ENCODE data around the gene PRR19.

The PRR19 gene

DNA sequence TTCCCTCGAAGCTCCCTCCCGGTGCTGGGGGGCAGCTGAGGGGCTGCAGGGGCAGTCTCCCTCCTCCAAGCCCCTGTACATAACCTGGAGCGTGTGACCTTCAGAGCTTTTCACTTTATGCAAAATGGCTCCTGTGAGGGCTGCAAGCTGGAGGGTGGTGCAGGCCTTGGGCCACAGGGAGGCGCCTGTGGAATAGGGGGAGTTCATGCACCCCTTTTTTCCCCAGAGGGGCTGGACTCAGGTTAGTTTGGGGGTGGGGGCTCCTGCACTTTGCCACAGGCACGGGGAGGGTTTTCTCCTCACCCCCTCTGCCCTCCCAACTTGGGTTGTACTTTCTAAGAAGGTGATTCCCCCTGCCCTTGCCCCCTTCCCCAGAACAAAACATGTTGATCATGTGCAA, 6.6 kb upstream of the PRR19 start:
- no peak for DNase-seq (ENCODE audit: low spot score)

- peak; percentile 85 for DNase-seq (ENCODE audit: low spot score)
Observed at GRCh38 chr19:42295831-42296525, 6.0 kb upstream of the PRR19 start.

DNA sequence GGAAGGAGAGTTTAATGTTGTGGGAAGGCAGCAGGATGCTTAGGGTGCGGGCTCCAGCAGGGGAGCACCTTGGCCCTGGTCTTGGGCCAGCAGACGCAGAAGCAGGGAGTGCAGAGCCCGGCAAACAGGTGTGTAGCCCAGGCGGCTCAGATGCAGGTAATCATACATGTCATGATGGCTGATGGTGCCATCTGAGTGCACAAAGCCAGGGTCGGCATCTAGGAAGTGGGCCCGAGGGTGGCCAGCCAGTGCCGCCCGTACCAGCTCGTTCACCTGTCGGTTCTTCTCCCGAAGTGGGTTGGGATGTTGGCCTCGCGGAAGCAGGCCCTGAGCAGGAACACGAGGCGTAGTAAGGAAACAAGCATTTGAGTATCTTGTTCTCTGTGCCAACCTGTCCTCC, 4.9 kb upstream of the PRR19 start:
- no peak for DNase-seq (ENCODE audit: low spot score)

GRCh38 chr19:42303101-42303464, 1.2 kb downstream of the PRR19 start:
- no peak for DNase-seq (ENCODE audit: low spot score)

- DNase-seq (ENCODE audit: low spot score): no peak
Observed at GRCh38 chr19:42303876-42304275, 1.9 kb downstream of the PRR19 start.

- DNase-seq (ENCODE audit: low spot score): no peak
Observed at GRCh38 chr19:42306646-42307045, 4.7 kb downstream of the PRR19 start.

DNA sequence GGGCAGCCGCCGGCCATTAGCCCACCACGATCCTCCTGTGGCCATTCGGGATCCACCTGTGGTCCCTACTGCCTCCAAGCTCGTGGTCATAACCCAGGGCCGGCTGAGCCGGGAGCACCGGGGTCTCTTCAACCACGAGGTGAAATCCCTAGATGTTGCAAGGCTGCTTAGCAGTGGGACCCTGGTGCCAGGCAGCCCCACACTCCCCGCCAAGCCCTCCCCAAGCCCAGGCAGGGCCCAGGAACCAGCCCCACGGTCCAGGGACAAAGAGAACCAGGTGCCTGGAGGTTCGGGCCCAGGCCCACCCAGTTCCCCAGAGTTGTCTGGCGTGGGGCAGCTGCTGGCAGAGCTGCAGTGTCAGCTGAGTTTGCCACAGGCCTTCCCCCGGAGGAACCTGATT, 7.8 kb downstream of the PRR19 start:
- DNase-seq (ENCODE audit: low spot score): no peak

- DNase-seq (ENCODE audit: low spot score): no peak
Observed at GRCh38 chr19:42311657-42312056, 9.7 kb downstream of the PRR19 start.

DNA sequence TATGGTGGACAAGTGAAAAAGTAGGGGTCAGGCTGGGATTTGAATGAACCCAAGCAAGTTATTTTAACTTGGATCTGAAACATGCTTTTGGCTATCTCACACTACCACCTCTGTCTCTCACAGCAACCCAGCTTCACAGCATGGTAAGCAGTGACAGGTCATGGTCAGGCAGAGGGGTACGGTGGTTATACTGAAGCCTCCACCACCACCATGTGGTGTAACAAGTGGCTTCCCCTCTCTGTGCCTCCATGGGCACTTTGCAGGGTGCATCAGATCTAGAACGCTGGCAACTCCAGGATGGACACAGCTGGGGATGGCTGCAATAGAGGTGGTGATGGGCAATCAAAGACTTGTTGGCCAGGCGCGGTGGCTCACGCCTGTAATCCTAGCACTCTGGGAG, 10.4 kb downstream of the PRR19 start:
- DNase-seq (ENCODE audit: low spot score): no peak

DNA sequence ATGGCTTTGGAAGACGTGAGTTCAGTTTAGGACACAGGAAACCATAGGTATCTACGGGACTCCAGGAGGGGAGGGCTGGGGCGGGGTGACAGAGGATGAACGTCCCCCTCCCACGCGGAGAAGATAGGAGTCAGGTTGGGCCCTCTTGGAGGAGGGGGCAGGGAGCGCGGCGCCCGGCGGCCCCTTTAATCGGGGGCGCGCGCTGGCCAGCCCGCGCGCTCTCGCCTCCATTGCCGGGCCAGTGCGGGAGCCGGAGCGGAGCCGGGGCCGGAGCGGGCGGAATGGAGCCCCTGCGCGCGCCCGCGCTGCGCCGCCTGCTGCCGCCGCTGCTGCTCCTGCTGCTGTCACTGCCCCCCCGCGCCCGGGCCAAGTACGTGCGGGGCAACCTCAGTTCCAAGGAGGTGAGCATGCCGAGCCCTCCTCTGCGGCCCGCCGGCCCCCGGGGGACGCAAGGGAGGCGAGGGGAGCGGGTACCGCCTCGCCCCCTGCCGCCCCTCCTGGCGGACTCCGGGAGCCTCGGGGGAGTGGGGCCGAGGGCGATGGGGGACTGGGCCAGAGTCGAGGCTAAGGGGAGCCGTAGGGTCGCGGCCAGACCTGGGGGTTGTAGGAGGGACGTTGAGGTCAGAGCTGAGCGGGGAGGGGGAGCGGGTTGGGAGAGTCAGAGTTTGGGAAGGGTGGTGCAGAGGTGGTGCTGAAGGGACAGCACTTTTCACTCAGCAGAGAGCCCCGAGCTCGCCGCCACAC, 11.3 kb downstream of the PRR19 start, which contains the start of gene TMEM145:
Gene TMEM145, plus strand, starts transcription at position 214 of the 744 bp plus-strand sequence. Its CDS starts 68 bp downstream, at position 282.
- no peak for DNase-seq (ENCODE audit: low spot score)

- no peak for DNase-seq (ENCODE audit: low spot score)
Observed at GRCh38 chr19:42313840-42314755, 12.2 kb downstream of the PRR19 start.

- DNase-seq (ENCODE audit: low spot score): no peak
Observed at GRCh38 chr19:42315024-42315423, 13.1 kb downstream of the PRR19 start.

- DNase-seq (ENCODE audit: low spot score): no peak
Observed at GRCh38 chr19:42316223-42317211, 14.6 kb downstream of the PRR19 start.

DNA sequence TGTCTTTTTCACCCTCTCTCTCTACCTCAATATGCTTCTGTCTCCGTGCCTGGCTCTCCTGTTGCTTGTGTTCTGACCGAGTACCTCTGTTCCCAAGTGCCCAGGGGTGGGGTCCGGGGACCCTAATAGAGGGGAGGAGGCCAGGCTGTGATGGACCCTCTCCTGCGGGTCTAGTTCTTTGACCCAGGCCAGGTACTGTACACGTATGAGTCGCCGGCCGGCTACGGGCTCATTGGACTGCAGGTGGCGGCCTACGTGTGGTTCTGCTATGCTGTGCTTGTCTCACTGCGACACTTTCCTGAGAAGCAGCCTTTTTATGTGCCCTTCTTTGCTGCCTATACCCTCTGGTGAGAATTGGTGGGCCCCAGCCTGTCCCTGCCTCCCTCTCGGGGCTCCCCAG, 15.6 kb downstream of the PRR19 start:
- no peak for DNase-seq (ENCODE audit: low spot score)

DNA sequence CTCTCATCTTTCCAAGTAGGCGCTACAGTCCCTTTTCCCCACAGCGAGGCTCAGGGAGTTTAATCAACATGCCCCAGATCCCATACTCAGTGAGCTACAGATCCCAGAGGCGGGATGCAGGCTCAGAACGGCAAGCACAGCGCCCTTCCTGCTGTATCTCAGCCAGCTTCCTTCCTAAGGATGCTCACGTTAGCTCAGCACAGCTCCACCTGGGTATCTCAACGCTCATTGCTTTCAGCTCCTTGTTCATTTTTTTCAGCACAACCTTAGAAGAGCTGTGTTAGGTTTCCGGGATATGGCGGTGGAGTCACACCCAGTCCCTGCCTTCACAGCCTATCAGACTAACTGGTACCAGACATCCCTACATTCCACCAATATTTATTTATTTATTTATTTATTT, 20.4 kb downstream of the PRR19 start:
- DNase-seq (ENCODE audit: low spot score): no peak

DNA sequence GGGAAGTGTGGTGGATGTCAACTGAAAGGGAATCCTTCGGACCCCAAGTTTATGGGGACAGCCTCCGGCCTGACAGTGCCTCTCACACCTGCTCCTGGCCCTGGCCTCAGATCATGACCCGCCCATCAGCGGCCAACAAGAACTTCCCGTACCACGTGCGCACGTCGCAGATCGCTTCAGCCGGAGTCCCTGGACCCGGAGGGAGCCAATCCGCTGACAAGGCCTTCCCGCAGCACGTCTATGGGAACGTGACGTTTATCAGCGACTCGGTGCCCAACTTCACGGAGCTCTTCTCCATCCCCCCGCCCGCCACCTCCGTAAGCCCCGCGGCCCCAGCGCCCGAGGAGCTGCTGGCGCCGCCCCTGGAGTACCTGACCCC, 21.5 kb downstream of the PRR19 start:
- no peak for DNase-seq (ENCODE audit: low spot score)

DNA sequence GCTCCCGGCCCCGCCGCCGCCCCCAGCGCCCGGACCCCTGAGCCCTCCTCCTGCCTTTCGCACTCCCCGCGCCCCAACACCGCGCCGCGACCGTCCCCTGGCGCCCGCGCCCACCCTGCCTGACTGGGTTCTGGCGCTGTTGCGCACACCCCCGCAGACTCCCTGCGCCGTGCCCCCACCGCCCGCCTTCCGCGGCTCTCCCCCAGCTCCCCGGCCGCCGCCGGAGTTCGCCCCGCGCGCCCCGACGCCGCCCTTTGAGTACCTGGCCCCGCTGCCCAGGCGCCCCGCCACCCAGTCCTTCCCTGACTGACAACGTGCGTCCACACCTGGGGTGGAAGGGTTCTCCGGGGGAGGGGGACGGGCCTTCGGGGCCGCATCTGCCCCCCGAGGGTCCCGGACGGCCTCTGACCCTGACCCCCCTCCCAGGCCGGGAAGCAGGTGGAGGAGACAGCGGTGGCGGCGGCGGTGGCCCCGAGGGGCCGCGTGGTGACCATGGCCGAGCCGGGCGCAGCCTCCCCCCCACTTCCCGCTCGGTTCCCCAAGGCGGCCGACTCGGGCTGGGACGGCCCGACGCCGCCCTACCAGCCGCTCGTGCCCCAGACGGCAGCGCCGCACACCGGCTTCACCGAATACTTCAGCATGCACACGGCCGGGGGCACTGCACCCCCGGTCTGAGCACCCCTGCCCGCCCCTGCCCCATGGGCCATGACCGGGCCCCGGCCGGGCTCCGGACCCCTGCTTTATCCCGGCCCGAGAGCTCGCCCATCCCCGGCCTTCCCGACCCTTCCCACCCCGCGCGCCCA, 22.1 kb downstream of the PRR19 start:
- DNase-seq (ENCODE audit: low spot score): no peak

GRCh38 chr19:42324655-42325307, 22.8 kb downstream of the PRR19 start:
- no peak for DNase-seq (ENCODE audit: low spot score)

DNA sequence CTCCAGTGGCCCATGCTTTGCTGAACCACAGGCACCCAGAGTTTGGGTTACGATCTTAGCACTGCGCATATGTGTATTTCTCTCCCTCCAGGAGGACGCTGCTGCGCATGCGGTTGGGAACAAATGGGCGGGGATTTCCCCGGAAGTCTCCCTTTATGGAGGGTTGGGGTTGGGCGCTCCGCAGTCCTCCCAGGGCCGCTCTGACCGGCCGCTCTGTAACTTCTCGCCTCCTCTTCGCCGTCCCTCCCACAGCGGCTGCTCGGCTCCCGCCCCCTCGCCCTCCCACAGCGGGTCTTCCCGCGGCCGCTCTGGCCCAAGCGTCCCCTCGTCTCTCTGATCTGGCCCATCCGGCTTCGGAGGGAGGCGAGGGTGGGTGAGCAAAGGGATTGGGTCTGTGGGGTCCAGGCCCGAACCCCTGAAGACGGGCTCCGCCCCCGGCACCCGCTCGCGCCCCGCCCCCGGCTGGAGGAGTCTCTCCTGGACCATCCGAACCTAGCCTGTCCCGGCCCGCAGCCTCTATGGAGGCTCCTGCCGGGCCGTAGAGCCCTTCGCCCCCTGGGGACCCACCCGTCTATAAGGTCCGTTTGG, 23.5 kb downstream of the PRR19 start, which contains the start of gene MEGF8:
Gene MEGF8, plus strand, starts transcription at position 328 of the 588 bp plus-strand sequence. CDS start 609 bp downstream, outside the sequence.
- DNase-seq (ENCODE audit: low spot score): peak; percentile 98

Measured in hematopoietic multipotent progenitor cell treated with erythropoietin and hydrocortisone succinate and interleukin-3 and kit ligand, for 15 days (in vitro differentiated cells).